ENCODE measurements around the gene TNS3. TPM values are rescaled to one million over a fixed set of nuclear protein-coding genes. Genes with fewer than 3 reads are reported as not detected.

The TNS3 gene
- total RNA-seq, 1 experiment from 2014 or later = 37.3 TPM

- no peak for DNase-seq (ENCODE audit: low spot score)
- in situ Hi-C loops (cut with HindIII; ENCODE audit: low sequenced_read_pairs) = no loop called here
Observed at GRCh38 chr7:47514367-47514766, 67.5 kb downstream of the TNS3 start.

- no peak for DNase-seq (ENCODE audit: low spot score)
- in situ Hi-C loops (cut with HindIII; ENCODE audit: low sequenced_read_pairs) = no loop called here
Observed at GRCh38 chr7:47513741-47514241, 68.1 kb downstream of the TNS3 start.

DNA sequence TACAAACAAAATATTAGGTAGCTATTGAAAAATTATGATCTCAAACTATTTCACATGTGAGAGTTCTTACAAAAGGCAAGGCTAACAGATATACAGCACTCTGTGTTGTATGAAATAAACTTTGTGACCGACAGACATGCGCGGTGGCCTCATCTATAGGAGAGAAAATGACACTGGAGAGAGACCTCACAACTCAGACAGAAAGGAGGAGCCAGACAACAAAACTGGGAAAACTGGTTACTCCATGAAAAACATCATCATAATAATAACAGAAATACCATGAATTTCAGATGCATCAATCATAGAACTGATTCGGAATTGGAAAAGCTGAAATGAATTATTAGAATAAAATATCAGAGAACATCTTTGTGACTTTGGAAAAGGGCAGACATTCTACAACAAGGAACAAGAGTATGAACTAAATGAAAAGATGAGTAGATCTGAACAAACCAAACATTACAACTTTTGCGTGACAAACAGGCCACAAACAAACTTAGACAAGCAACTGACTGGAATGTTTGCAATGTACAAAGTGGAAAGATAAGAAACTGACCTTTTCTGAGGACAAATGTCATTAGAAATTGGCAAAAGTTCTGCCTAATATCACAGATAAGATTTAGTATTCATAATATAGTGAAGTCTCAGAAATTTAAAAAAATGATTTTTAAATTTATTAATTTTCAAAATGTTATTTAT, 69.3 kb downstream of the TNS3 start:
- in situ Hi-C loops (cut with HindIII; ENCODE audit: low sequenced_read_pairs) = no loop called here
- no peak for DNase-seq (ENCODE audit: low spot score)

DNA sequence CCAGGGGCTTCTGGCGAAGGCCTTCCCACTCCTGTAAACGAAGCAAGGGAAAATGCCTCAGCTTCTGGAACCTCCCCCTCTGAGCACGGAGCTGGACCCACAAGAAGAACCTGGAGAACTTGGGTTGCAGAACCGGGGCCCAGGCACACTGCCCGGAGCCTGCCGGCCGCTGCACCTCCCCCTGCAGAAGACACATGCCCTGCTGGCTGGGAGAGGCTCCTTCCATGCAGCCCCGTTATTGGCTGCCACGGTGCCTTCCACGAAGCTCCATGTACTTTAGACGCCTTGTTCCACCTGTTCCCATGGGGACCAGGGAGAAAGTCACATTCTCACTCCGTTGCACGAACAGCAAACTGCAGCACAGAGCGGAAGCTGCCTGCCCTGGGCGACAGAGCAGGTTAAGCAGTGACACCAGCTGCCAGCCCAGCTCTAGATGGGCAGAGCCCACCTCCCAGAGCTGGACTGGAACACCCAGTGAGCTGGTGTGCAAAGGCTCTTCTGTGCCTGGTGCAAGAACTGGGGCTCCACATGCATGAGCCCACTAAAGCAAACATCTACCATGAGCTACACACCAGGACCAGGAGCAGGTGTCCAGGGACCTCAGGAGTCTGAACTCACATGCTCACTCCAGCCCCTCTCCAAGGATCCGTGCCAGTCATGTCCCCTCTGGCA, 70.1 kb downstream of the TNS3 start:
- in situ Hi-C loops (cut with HindIII; ENCODE audit: low sequenced_read_pairs) = no loop called here
- no peak for DNase-seq (ENCODE audit: low spot score)

DNA sequence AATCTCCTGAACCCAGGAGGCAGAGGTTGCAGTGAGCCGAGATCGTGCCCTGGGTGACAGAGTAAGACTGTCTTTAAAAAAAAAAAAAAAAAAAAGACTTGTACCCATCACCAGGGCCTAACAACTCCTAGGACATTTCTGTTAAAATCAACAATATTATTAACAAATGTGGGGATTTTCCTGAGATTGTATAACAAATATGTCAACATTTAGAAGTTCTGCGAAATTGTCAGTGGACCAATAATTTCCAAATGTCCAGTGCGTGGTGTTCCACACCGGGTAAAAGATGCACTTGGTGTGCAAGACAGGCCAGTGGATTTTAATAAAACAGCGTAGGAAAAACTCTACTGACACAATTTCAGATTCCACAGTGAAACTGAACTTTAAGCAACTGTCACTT, 71.1 kb downstream of the TNS3 start:
- in situ Hi-C loops (cut with HindIII; ENCODE audit: low sequenced_read_pairs) = no loop called here

DNA sequence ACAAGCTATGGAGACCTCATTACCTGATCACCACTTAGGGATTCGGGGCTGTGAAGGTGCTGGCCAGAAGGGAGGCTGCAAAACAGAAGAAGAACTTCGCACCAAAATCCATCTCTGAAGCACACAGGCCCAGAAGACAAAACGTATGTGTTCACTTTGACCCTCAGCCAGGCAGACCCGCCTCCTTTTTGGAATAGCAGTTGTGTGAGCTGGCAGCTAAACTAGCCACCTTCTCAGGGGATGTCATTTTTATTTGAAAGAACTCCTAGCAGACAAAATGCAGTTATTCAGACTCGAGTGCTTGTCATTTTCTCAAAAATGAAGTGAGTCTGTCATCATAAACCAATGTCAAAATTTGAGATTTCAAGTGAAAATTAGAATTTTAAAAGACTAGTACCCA, 71.7 kb downstream of the TNS3 start:
- in situ Hi-C loops (cut with HindIII; ENCODE audit: low sequenced_read_pairs) = no loop called here
- DNase-seq (ENCODE audit: low spot score) = no peak

More for the DNA sequence above, 71.1 kb downstream of the TNS3 start:
- DNase-seq (ENCODE audit: low spot score) = no peak

GRCh38 chr7:47509571-47509970, 72.3 kb downstream of the TNS3 start:
- in situ Hi-C loops (cut with HindIII; ENCODE audit: low sequenced_read_pairs) = no loop called here
- DNase-seq (ENCODE audit: low spot score) = no peak

DNA sequence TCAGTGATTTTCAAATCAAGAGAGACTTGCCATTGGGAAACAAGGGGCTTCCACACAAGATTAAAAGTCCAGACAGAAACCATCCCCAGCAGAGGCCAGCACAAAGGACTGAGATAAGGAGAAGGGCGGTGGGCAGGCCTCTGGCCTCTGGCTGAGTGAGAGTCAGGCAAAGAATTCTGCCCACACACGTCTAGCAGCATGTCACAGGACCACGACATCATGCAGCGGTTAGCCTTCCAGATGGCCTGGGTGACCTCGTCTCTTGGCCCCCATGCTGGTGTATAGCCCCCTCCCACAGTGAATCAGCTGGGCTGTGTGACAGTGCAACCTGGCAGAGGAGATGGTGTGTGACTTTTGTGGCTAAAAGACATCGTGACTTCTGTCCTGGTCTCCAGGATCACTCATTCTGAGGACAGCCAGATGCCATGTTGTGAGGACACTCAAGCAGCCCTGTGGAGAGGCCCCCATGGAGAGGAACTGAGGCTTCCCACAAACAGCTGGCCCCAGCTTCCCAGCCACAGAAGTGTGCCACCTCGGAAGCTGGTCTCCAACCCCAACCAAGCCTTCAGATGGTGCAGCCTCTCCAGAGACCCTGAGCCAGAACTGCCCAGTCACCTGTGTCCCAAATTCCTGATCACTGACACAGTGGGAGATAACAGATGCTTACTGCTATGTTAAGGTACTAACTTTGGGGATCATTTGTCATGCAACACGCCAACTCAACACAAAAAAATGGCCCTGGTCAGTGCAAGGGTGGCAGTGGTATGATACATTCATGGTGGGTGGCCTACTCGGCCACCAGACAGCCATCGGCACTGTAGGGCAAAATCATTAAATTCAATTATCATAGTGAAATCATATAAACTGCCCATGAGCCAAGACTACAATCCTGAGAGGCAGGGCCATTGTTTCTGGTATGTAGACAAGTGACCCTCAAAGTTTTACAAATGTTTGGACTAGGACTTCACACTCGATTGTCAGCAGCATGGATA, 73.2 kb downstream of the TNS3 start:
- in situ Hi-C loops (cut with HindIII; ENCODE audit: low sequenced_read_pairs) = no loop called here
- no peak for DNase-seq (ENCODE audit: low spot score)

DNA sequence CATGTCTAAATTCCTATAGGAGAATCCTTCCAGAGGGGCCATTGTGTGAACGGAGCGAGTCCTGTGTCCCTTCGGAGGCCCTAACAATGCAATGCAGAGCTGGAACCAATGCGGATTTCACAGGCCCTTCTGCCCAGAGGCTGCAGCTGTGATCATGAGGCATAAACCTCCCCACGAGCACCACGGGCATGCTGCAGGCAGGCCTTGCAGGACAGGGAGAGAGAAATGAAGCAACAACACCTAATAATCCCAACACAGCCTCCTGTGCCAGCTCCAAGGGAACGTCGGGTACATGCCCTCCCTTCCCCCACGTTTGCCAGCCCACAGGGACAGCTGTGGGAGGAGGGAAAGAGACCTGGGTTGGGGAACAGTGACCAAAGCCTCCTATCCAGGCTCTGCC, 74.4 kb downstream of the TNS3 start:
- no peak for DNase-seq (ENCODE audit: low spot score)
- in situ Hi-C loops (cut with HindIII; ENCODE audit: low sequenced_read_pairs) = no loop called here

DNA sequence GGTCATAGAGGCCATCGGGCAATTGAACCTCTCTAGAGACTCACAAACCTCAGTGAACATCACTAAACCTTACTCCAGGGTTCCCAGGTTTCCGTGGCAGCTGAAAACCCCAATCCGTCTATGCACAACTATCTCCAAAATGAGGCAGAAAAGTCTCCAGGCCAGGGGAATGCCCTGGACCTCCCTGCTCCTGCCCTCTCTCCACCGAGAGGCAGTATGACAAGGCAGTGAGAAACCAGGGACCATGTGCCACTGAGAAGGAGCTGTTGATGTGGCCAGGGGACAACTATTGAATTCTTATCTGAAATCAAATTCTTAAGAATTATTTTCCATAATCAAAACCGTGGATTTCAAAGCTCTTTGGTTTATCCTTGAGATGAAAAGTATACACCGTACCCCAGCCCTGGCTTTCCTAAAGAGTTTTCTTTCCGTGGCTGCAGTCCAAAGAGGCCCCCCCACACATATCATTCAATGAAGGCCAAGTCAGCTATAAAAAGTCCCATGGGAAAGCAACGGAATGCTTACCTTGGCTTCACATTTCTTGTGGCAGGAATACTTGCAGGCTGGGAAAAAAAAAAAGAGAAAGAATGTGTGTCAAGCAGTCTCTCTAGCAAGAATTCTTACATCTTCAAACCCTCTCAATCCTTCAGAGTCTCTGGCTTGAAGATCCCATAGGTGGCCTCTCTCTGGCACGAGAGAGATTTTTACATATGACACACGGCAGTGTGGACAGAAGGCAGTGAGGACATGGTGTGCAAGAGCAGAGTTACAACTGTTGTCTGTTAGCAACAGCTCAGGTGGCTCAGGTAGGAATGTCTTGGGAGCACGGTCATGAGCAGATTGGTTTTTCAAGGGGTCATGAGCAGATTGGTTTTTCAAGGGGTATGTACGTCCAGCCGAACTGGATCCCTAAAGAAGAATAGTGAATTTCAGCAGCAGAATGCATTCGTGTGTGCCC, 75.2 kb downstream of the TNS3 start:
- peak; percentile 42 for DNase-seq (ENCODE audit: low spot score)
- in situ Hi-C loops (cut with HindIII; ENCODE audit: low sequenced_read_pairs) = no loop called here

- in situ Hi-C loops (cut with HindIII; ENCODE audit: low sequenced_read_pairs) = no loop called here
Observed at GRCh38 chr7:47505312-47506007, 76.5 kb downstream of the TNS3 start.

GRCh38 chr7:47504551-47505311, 77.2 kb downstream of the TNS3 start:
- no peak for DNase-seq (ENCODE audit: low spot score)
- in situ Hi-C loops (cut with HindIII; ENCODE audit: low sequenced_read_pairs) = no loop called here

More at GRCh38 chr7:47505312-47506007, 76.5 kb downstream of the TNS3 start:
- no peak for DNase-seq (ENCODE audit: low spot score)

GRCh38 chr7:47503281-47503680, 78.6 kb downstream of the TNS3 start:
- in situ Hi-C loops (cut with HindIII; ENCODE audit: low sequenced_read_pairs) = no loop called here
- no peak for DNase-seq (ENCODE audit: low spot score)

- in situ Hi-C loops (cut with HindIII; ENCODE audit: low sequenced_read_pairs) = no loop called here
- DNase-seq (ENCODE audit: low spot score) = peak; percentile 42
Observed at GRCh38 chr7:47502240-47502877, 79.6 kb downstream of the TNS3 start.

GRCh38 chr7:47501406-47501805, 80.5 kb downstream of the TNS3 start:
- no peak for DNase-seq (ENCODE audit: low spot score)
- in situ Hi-C loops (cut with HindIII; ENCODE audit: low sequenced_read_pairs) = no loop called here

- DNase-seq (ENCODE audit: low spot score) = no peak
- in situ Hi-C loops (cut with HindIII; ENCODE audit: low sequenced_read_pairs) = no loop called here
Observed at GRCh38 chr7:47500103-47500563, 81.8 kb downstream of the TNS3 start.
